ENCODE measurements around the gene ETV3.

DNA sequence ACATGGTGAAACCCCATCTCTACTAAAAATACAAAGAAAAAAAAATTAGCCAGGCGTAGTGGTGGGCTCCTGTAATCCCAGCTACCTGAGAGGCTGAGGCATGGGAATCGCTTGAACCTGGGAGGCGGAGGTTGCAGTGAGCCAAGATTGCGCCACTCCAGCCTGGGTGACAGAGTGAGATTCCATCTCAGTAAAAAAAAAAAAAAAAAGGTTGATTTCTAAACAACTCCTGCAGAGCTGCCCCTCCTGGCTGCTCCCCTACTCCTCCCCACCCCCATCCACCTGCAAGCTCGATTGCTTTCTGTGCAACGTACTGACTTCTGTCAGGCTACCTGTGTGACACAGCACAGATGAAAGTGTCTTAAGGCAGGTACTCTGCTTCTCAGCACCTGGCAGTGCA is 51.9 kb downstream of the ETV3 start:
- TF ChIP-seq, protein P1, sequence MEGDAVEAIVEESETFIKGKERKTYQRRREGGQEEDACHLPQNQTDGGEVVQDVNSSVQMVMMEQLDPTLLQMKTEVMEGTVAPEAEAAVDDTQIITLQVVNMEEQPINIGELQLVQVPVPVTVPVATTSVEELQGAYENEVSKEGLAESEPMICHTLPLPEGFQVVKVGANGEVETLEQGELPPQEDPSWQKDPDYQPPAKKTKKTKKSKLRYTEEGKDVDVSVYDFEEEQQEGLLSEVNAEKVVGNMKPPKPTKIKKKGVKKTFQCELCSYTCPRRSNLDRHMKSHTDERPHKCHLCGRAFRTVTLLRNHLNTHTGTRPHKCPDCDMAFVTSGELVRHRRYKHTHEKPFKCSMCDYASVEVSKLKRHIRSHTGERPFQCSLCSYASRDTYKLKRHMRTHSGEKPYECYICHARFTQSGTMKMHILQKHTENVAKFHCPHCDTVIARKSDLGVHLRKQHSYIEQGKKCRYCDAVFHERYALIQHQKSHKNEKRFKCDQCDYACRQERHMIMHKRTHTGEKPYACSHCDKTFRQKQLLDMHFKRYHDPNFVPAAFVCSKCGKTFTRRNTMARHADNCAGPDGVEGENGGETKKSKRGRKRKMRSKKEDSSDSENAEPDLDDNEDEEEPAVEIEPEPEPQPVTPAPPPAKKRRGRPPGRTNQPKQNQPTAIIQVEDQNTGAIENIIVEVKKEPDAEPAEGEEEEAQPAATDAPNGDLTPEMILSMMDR (IDR thresholded peaks at IDR 0.05) = no peak
- TF ChIP-seq POLR2AphosphoS5 (IDR thresholded peaks at IDR 0.05) = no peak

All from prostate gland (tissue), 2 donors.